Heart left ventricle (tissue), 13 donors: ENCODE results near the gene SMAD5.

Source experiments
- POLR2A ChIP-seq, 2 donors: fragments of 450-650 bp; IDR thresholded peaks; one replicate each; pipeline ENCODE4 v1.6.1; 2017; ENCODE audit warnings: antibody characterized with exemption in 2 of 2, mild to moderate bottlenecking in 2 of 2, moderate library complexity in 2 of 2
- TF ChIP-seq, protein P1 (sequence below), 12 donors: fragments of 200-600 bp; sonication (generic) in 4 of 12; IDR thresholded peaks; one replicate each; pipeline versions ENCODE4 v1.5.0 to v1.8.0; 2018 to 2022; ENCODE audit warnings: antibody characterized with exemption in 12 of 12, mild to moderate bottlenecking in 5 of 12
- donor health status: ischemic (EF 13 %, LVEDD 7.1; RV severe dilation, severe dysfunction).
- donor health status: DM: no; HTN: yes; CAD: no.
- donor health status: DM: no; HTN: no; CAD: no.
- donor health status: ischemic (EF 25% LVEDD 6.9; RV normal size, moderate dysfunction).
- donor health status: ischemic (EF 25% LVEDD 5.7; RV mildly dilated, moderate dysfunction).
- donor health status: ischemic (EF 35%, LVEDD 5.7; RV mildly dilated, moderate dysfunction).
- donor health status: nonischemic (EF 11% LVEDD 7.7; RV severe dilation, severe dysfunction).
- donor health status: DM: yes; HTN: yes; CAD: no.
- donor health status: PGD.
- donor health status: ischemic (EF 29% LVEDD 5.4; RV normal size, mild dysfunction).
- donor health status: nonischemic (EF 23%, LVEDD 6.1; RV moderate dilation, normal function).

DNA sequence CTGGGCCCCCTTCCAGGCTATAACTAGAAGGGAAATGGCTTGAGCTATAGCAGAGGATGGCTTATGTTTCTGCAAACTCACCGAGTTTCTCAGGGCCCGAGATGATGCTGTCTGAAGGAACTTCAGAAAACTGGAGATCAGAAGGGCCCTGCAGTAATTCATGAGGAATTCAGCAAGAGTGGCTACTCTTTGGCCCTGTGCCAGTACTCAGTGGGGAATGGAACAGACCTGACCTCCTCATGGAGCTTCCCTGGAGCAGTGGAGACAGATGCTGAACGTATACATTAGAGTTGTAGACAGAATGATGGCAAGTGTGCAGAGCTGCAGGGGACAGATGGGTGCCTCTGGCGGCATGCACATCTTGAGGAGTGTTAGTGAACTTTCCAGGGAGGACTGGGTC lies 77.6 kb downstream of the SMAD5 start:
- no peak for TF ChIP-seq POLR2A (IDR thresholded peaks at IDR 0.05)
- TF ChIP-seq, protein P1, sequence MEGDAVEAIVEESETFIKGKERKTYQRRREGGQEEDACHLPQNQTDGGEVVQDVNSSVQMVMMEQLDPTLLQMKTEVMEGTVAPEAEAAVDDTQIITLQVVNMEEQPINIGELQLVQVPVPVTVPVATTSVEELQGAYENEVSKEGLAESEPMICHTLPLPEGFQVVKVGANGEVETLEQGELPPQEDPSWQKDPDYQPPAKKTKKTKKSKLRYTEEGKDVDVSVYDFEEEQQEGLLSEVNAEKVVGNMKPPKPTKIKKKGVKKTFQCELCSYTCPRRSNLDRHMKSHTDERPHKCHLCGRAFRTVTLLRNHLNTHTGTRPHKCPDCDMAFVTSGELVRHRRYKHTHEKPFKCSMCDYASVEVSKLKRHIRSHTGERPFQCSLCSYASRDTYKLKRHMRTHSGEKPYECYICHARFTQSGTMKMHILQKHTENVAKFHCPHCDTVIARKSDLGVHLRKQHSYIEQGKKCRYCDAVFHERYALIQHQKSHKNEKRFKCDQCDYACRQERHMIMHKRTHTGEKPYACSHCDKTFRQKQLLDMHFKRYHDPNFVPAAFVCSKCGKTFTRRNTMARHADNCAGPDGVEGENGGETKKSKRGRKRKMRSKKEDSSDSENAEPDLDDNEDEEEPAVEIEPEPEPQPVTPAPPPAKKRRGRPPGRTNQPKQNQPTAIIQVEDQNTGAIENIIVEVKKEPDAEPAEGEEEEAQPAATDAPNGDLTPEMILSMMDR (IDR thresholded peaks at IDR 0.05) = no peak
